ENCODE measurements around the gene MYOCD. TPM values are rescaled to one million over a fixed set of nuclear protein-coding genes. Genes with fewer than 3 reads are reported as not detected.

MYOCD gene
- total and polyA plus RNA-seq, 2 of the 13 experiments (the other 11 are each of a cell fraction or from before 2014, with no cell fraction given): not detected

- TF ChIP-seq ZNF687 (CRISPR knock-in tag; IDR thresholded peaks at IDR 0.05) (peak; percentile 66), THAP9 (CRISPR knock-in tag; IDR thresholded peaks at IDR 0.05; ENCODE audit: borderline replicate concordance) (no peak), KDM5B (CRISPR knock-in tag; IDR thresholded peaks at IDR 0.05; ENCODE audit: borderline replicate concordance) (peak; percentile 52; the same call in 1 of the 2 replicates), RNF2 (conservative IDR thresholded peaks at IDR 0.05; ENCODE audit: low read depth) (peak; percentile 53; the same call in 1 of the 2 replicates), TBX2 (CRISPR knock-in tag; IDR thresholded peaks at IDR 0.05; ENCODE audit: borderline replicate concordance) (no peak), KMT2A (CRISPR knock-in tag; IDR thresholded peaks at IDR 0.05) (no peak), HNF1B (CRISPR knock-in tag; IDR thresholded peaks at IDR 0.05) (peak; percentile 46; the same call in 1 of the 2 replicates), ZNF432 (CRISPR knock-in tag; IDR thresholded peaks at IDR 0.05; ENCODE audit: borderline replicate concordance) (no peak), MEIS2 (CRISPR knock-in tag; IDR thresholded peaks at IDR 0.05) (0 out of 2 replicates have a peak, but pooled peaks have one; percentile 60), ZNF713 (CRISPR knock-in tag; IDR thresholded peaks at IDR 0.05) (no peak), ARNT2 (CRISPR knock-in tag; IDR thresholded peaks at IDR 0.05; ENCODE audit: low read depth) (peak; percentile 55; the same call in 1 of the 2 replicates), HNF1A (IDR thresholded peaks at IDR 0.05; ENCODE audit: low read depth) (no peak), HNF1A (CRISPR knock-in tag; IDR thresholded peaks at IDR 0.05; ENCODE audit: borderline replicate concordance) (no peak), RXRA (CRISPR knock-in tag; IDR thresholded peaks at IDR 0.05) (0 out of 2 replicates have a peak, but pooled peaks have one; percentile 28), PRMT3 (CRISPR knock-in tag; IDR thresholded peaks at IDR 0.05; ENCODE audit: borderline replicate concordance, low read depth) (no peak)
Observed at GRCh38 chr17:12789481-12790248, 124.0 kb downstream of the MYOCD start, which contains the start of gene ARHGAP44 (continued).

Measured in HepG2 (cell line).